GM12872 (cell line): Measurements from ENCODE around the gene EFCC1.

ENCODE experiments used
- CTCF ChIP-seq: IDR thresholded peaks from 3 replicates; pipeline ENCODE4 v1.5.1; 2011; ENCODE audit warnings: low read depth, mild to moderate bottlenecking, low read length, moderate library complexity; ENCODE audit not compliant: insufficient read depth

The EFCC1 gene

GRCh38 chr3:128971421-128972100 lies 29.5 kb upstream of the EFCC1 start:
- TF ChIP-seq CTCF: no peak

- TF ChIP-seq CTCF: no peak
Measured at GRCh38 chr3:128973988-128974564, 27.0 kb upstream of the EFCC1 start.

DNA sequence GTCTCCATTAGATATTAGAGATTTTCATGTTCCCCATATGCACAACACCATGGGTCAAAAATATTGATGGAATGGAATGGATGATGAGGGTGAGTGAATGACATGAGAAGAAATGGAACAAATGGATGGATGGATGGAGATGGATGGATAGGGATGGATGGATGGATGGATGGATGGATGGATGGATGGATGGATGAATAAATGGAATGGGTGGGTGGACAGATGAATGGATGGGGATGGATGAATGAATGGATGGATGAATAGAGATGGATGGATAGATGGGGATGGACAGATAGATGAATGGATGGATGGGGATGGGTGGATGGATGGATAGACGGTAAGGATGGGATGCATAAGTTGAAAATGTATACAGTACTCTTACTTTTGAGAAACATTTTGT lies 25.8 kb upstream of the EFCC1 start:
- no peak for TF ChIP-seq CTCF

- no peak for TF ChIP-seq CTCF
Measured at GRCh38 chr3:128983293-128984069, 17.6 kb upstream of the EFCC1 start.

DNA sequence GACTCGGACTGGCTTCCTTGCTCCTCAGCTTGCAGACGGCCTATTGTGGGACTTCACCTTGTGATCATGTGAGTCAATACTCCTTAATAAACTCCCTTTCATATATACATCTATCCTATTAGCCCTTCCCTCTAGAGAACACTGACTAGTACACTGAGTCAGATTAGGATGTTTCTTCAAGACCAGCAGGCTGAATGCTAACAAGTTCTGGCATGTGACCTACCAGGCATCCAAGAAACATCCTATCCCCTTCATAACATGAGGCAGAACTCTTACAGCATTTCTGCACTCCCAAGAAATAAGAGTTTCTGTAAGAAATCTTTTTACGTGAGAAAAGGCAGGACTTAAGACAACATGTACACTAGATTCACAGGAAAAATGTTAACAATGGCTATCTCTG lies 16.5 kb upstream of the EFCC1 start:
- TF ChIP-seq CTCF: no peak

GRCh38 chr3:128987302-128988100 lies 13.6 kb upstream of the EFCC1 start:
- TF ChIP-seq CTCF: no peak

DNA sequence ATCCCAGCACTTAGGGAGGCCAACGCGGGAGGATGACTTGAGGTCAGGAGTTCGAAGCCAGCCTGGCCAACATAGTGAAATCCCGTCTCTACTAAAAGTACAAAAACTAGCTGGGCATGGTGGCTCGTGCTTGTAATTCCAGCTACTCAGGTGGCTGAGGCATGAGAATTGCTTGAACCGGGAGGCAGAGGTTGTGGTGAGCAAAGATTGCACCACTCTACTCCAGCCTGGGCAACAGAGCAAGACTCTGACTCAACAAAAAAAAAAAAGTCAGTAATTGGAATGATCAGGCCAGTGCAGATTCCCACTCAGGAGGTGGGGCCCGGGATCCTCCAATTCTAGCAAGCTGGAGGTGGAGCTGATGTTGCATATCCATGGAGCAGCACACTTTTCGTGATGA lies 12.8 kb upstream of the EFCC1 start:
- no peak for TF ChIP-seq CTCF
